Measurements from ENCODE around the gene KLHL21. TPM values are rescaled to one million over a fixed set of nuclear protein-coding genes. Genes with fewer than 3 reads are reported as not detected.
A peak's percentile ranks its signal among the peaks of the same experiment; 100 is the strongest.

KLHL21 gene
- total and polyA plus RNA-seq, 10 of the 15 experiments (the other 5 are each of a cell fraction or from before 2014, with no cell fraction given) = 0.76 to 12.2 (median 5.2) TPM

DNA sequence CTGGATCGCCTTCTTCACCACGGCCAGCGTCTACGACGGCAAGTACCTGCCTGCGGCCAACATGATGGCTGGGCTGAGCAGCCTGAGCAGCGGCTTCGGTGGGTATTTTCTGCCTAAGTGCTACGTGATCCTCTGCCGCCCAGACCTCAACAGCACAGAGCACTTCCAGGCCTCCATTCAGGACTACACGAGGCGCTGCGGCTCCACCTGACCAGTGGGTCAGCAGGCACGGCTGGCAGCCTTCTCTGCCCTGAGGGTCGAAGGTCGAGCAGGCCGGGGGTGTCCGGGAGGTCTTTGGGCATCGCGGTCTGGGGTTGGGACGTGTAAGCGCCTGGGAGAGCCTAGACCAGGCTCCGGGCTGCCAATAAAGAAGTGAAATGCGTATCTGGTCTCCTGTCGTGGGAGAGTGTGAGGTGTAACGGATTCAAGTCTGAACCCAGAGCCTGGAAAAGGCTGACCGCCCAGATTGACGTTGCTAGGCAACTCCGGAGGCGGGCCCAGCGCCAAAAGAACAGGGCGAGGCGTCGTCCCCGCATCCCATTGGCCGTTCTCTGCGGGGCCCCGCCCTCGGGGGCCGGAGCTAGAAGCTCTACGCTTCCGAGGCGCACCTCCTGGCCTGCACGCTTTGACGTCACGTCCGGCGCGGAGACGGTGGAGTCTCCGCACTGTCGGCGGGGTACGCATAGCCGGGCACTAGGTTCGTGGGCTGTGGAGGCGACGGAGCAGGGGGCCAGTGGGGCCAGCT lies 23.1 kb downstream of the KLHL21 start, which contains the start of gene ZBTB48 (continued):
- TF ChIP-seq NR2F1 (conservative IDR thresholded peaks at IDR 0.05) (peak; percentile 96), POLR2AphosphoS2 (IDR thresholded peaks at IDR 0.05; ENCODE audit: low read depth, low read length) (peak; percentile 96), HDAC2 (IDR thresholded peaks at IDR 0.05) (no peak), CHD2 (IDR thresholded peaks at IDR 0.05; ENCODE audit: borderline replicate concordance, low read depth, low read length) (peak; percentile 51), BHLHE40 (IDR thresholded peaks at IDR 0.05; ENCODE audit: borderline replicate concordance in 1 of 2, low read depth in 2 of 2, low read length in 1 of 2) (peak; percentile 68 to 89; a peak in 3 of 4 replicates), NRF1 (conservative IDR thresholded peaks at IDR 0.05; ENCODE audit: low read depth, low read length) (0 out of 2 replicates have a peak, but pooled peaks have one; percentile 16), PAX5 (IDR thresholded peaks at IDR 0.05; ENCODE audit: borderline replicate concordance, low read depth, low read length) (no peak), SMC3 (IDR thresholded peaks at IDR 0.05; ENCODE audit: borderline replicate concordance, low read length) (no peak)
- TF ChIP-seq, protein P1, sequence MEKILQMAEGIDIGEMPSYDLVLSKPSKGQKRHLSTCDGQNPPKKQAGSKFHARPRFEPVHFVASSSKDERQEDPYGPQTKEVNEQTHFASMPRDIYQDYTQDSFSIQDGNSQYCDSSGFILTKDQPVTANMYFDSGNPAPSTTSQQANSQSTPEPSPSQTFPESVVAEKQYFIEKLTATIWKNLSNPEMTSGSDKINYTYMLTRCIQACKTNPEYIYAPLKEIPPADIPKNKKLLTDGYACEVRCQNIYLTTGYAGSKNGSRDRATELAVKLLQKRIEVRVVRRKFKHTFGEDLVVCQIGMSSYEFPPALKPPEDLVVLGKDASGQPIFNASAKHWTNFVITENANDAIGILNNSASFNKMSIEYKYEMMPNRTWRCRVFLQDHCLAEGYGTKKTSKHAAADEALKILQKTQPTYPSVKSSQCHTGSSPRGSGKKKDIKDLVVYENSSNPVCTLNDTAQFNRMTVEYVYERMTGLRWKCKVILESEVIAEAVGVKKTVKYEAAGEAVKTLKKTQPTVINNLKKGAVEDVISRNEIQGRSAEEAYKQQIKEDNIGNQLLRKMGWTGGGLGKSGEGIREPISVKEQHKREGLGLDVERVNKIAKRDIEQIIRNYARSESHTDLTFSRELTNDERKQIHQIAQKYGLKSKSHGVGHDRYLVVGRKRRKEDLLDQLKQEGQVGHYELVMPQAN (conservative IDR thresholded peaks at IDR 0.05) = no peak

Measured in GM12878 (cell line).